ENCODE measurements around the gene NOC4L.

Gene NOC4L

GRCh38 chr12:132156573-132157325, 12.5 kb downstream of the NOC4L start:
- DNase-seq (ENCODE audit: low spot score) = no peak

GRCh38 chr12:132157733-132158409, 13.6 kb downstream of the NOC4L start:
- DNase-seq (ENCODE audit: low spot score) = no peak

GRCh38 chr12:132158677-132159554, 14.7 kb downstream of the NOC4L start:
- no peak for DNase-seq (ENCODE audit: low spot score)

GRCh38 chr12:132159555-132160003, 15.3 kb downstream of the NOC4L start:
- DNase-seq (ENCODE audit: low spot score) = no peak

GRCh38 chr12:132160016-132160415, 15.8 kb downstream of the NOC4L start:
- no peak for DNase-seq (ENCODE audit: low spot score)

GRCh38 chr12:132160601-132161035, 16.4 kb downstream of the NOC4L start:
- DNase-seq (ENCODE audit: low spot score) = no peak

GRCh38 chr12:132161036-132161781, 17.0 kb downstream of the NOC4L start:
- no peak for DNase-seq (ENCODE audit: low spot score)

- DNase-seq (ENCODE audit: low spot score) = no peak
Measured at GRCh38 chr12:132161796-132162507, 17.7 kb downstream of the NOC4L start.

GRCh38 chr12:132162508-132163031, 18.3 kb downstream of the NOC4L start:
- DNase-seq (ENCODE audit: low spot score) = no peak

GRCh38 chr12:132163041-132163910, 19.0 kb downstream of the NOC4L start:
- DNase-seq (ENCODE audit: low spot score) = no peak

GRCh38 chr12:132163911-132164288, 19.6 kb downstream of the NOC4L start:
- no peak for DNase-seq (ENCODE audit: low spot score)

- no peak for DNase-seq (ENCODE audit: low spot score)
Measured at GRCh38 chr12:132164426-132164825, 20.2 kb downstream of the NOC4L start.

- no peak for DNase-seq (ENCODE audit: low spot score)
Measured at GRCh38 chr12:132165584-132165983, 21.3 kb downstream of the NOC4L start.

GRCh38 chr12:132166093-132166492, 21.8 kb downstream of the NOC4L start:
- DNase-seq (ENCODE audit: low spot score) = no peak

GRCh38 chr12:132166801-132167591, 22.7 kb downstream of the NOC4L start:
- no peak for DNase-seq (ENCODE audit: low spot score)

- DNase-seq (ENCODE audit: low spot score) = no peak
Measured at GRCh38 chr12:132167611-132168310, 23.5 kb downstream of the NOC4L start.

- DNase-seq (ENCODE audit: low spot score) = no peak
Measured at GRCh38 chr12:132168311-132169031, 24.2 kb downstream of the NOC4L start.

- no peak for DNase-seq (ENCODE audit: low spot score)
Measured at GRCh38 chr12:132169376-132169775, 25.1 kb downstream of the NOC4L start.

Measured in D341Med (cell line).